Measurements from ENCODE around the gene ACP7. TPM values are rescaled to one million over a fixed set of nuclear protein-coding genes. Genes with fewer than 3 reads are reported as not detected.

Gene ACP7
- total and polyA plus RNA-seq, 9 of the 15 experiments (the other 6 are each of a cell fraction or from before 2014, with no cell fraction given): not detected

GRCh38 chr19:39125554-39126311 lies 41.6 kb downstream of the ACP7 start, which contains the start of gene PAK4 (continued):
- TF ChIP-seq NFRKB (IDR thresholded peaks at IDR 0.05; ENCODE audit: low read depth) (peak; percentile 78), CCNT2 (IDR thresholded peaks at IDR 0.05; ENCODE audit: borderline replicate concordance, extremely low read depth, insufficient read length, low read depth, low read length) (peak; percentile 57), DPF2 (IDR thresholded peaks at IDR 0.05) (peak; percentile 13; the same call in 1 of the 2 replicates), STAG1 (CRISPR knock-in tag; IDR thresholded peaks at IDR 0.05; ENCODE audit: borderline replicate concordance) (0 out of 2 replicates have a peak, but pooled peaks have one; percentile 26), PKNOX1 (IDR thresholded peaks at IDR 0.05) (peak; percentile 46), MTA3 (IDR thresholded peaks at IDR 0.05; ENCODE audit: borderline replicate concordance) (peak; percentile 70; the same call in 1 of the 2 replicates), RBBP5 (IDR thresholded peaks at IDR 0.05; ENCODE audit: borderline replicate concordance, insufficient read depth, low read length, poor library complexity, severe bottlenecking) (peak; percentile 88), CTBP1 (IDR thresholded peaks at IDR 0.05; ENCODE audit: borderline replicate concordance) (peak; percentile 61), SAP30 (IDR thresholded peaks at IDR 0.05; ENCODE audit: borderline replicate concordance, insufficient read depth, low read depth, low read length, poor library complexity, severe bottlenecking) (peak; percentile 80), ZBTB17 (CRISPR knock-in tag; IDR thresholded peaks at IDR 0.05) (peak; percentile 81), RERE (CRISPR knock-in tag; IDR thresholded peaks at IDR 0.05; ENCODE audit: borderline replicate concordance) (peak; percentile 70; the same call in 1 of the 2 replicates), ETV5 (CRISPR knock-in tag; IDR thresholded peaks at IDR 0.05; ENCODE audit: low read depth) (peak; percentile 85), POLR2B (IDR thresholded peaks at IDR 0.05; ENCODE audit: low read depth, partially characterized antibody) (peak; percentile 72), NR2F6 (CRISPR knock-in tag; IDR thresholded peaks at IDR 0.05) (peak; percentile 86; the same call in 1 of the 2 replicates), HMBOX1 (IDR thresholded peaks at IDR 0.05) (no peak), CREM (IDR thresholded peaks at IDR 0.05; ENCODE audit: low read depth) (peak; percentile 30; the same call in 1 of the 2 replicates), ID3 (CRISPR knock-in tag; IDR thresholded peaks at IDR 0.05) (no peak), ID3 (tag; IDR thresholded peaks at IDR 0.05) (peak; percentile 82)

All from K562 (cell line).